Measurements from ENCODE around the gene PLEKHM2. TPM values are rescaled to one million over a fixed set of nuclear protein-coding genes. Genes with fewer than 3 reads are reported as not detected.

The PLEKHM2 gene
- polyA plus RNA-seq, 4 donors: 18.6 to 29.0 (median 23.8) TPM

DNA sequence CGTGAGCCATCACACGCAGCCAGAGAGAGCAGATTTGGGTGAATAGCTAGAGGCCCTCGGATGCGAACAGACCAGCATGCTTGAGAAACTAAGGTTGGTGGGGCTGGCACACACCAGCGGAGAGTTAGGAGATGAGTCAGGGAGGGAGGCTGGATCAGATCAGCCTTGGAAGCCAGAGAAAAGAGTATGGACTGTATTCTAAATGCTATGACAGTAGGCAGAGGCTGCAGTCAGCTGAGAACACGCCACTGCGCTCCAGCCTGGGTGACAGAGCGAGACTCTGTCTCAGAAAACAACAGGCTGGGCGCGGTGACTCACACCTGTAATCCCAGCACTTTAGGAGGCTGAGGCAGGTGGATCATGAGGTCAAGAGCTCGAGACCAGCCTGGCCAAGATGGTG is 4.0 kb upstream of the PLEKHM2 start:
- no peak overlapping the region for H3K27ac ChIP-seq (ENCODE audit: low read depth in 1 of 3, low read length in 2 of 3)
- H3K36me3 ChIP-seq (ENCODE audit: control insufficient read depth in 3 of 3, insufficient read depth in 2 of 3, low read depth in 1 of 3, low read length in 3 of 3): no peaks in the 10 kb centered on the region
- peaks cover 3 to 18% (median 5%) of the 10 kb centered on the region in 3 donors for H3K4me1 ChIP-seq (ENCODE audit: control insufficient read depth in 3 of 3, insufficient read depth in 2 of 3, low read depth in 1 of 3, low read length in 2 of 3)
- no peak overlapping the region for H3K4me3 ChIP-seq (ENCODE audit: low read depth in 1 of 3, low read length in 3 of 3)
- H3K27me3 ChIP-seq (ENCODE audit: control insufficient read depth in 3 of 3, insufficient read depth in 3 of 3, low read length in 3 of 3): no peaks in the 10 kb centered on the region
- DNase-seq: no peak
- H3K9me3 ChIP-seq (ENCODE audit: control insufficient read depth in 2 of 2, insufficient read depth in 1 of 2, low read depth in 1 of 2, low read length in 1 of 2): peaks cover 0 to 5% of the 10 kb centered on the region in 2 donors
- WGBS, 3 donors: 90 to 93% (median 91%) methylated on average over 11 of the region's 11 CpGs
- FAIRE-seq: no peak

DNA sequence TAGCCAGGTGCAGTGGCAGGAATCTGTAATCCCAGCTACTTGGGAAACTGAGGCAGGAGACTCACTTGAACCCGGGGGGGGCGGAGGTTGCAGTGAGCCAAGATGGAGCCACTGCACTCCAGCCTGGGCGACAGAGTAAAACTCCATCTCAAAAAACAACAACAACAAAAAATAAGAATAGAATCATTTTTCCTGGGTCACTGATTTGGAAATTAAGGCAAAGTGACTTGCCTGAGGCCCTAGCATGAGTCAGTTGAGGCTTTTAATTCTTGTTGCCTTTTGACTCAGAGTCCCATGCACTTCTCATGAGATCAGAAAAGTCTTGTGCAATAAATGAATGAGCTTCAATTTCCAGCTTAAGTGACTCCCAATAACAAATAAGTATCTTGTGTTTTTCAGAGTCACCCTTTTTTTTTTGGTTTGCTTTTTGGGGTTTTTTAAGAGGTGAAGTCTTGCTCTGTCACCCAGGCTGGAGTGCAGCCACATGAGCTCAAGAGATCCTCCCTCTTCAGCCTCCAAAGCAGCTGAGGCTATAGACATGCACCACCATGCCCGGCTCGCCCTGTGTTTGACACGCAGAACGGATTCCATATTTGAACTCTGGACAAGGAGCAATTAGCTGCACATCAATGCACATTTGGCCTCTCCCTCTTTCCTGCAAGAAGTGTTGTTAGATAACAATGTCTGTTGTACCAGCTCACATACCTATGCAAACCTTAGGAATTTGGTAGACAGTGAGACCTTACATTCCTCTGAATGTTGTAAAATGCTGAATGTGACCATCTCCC is 3.4 kb upstream of the PLEKHM2 start:
- no peaks in the 10 kb centered on the region for H3K36me3 ChIP-seq (ENCODE audit: control insufficient read depth in 3 of 3, insufficient read depth in 2 of 3, low read depth in 1 of 3, low read length in 3 of 3)
- FAIRE-seq (no peak), DNase-seq (peak; percentile 58 to 65)
- H3K27ac ChIP-seq (ENCODE audit: low read depth in 1 of 3, low read length in 2 of 3): peak overlapping the region in 1 of 3 donors; percentile 43
- H3K4me1 ChIP-seq (ENCODE audit: control insufficient read depth in 3 of 3, insufficient read depth in 2 of 3, low read depth in 1 of 3, low read length in 2 of 3): peaks cover 3 to 18% (median 6%) of the 10 kb centered on the region in 3 donors
- no peaks in the 10 kb centered on the region for H3K27me3 ChIP-seq (ENCODE audit: control insufficient read depth in 3 of 3, insufficient read depth in 3 of 3, low read length in 3 of 3)
- no peak overlapping the region for H3K4me3 ChIP-seq (ENCODE audit: low read depth in 1 of 3, low read length in 3 of 3)
- H3K9me3 ChIP-seq (ENCODE audit: control insufficient read depth in 2 of 2, insufficient read depth in 1 of 2, low read depth in 1 of 2, low read length in 1 of 2): peaks cover 0 to 5% of the 10 kb centered on the region in 2 donors
- 46 to 71% (median 53%) methylated on average over 7 of the region's 7 CpGs for WGBS, 3 donors

DNA sequence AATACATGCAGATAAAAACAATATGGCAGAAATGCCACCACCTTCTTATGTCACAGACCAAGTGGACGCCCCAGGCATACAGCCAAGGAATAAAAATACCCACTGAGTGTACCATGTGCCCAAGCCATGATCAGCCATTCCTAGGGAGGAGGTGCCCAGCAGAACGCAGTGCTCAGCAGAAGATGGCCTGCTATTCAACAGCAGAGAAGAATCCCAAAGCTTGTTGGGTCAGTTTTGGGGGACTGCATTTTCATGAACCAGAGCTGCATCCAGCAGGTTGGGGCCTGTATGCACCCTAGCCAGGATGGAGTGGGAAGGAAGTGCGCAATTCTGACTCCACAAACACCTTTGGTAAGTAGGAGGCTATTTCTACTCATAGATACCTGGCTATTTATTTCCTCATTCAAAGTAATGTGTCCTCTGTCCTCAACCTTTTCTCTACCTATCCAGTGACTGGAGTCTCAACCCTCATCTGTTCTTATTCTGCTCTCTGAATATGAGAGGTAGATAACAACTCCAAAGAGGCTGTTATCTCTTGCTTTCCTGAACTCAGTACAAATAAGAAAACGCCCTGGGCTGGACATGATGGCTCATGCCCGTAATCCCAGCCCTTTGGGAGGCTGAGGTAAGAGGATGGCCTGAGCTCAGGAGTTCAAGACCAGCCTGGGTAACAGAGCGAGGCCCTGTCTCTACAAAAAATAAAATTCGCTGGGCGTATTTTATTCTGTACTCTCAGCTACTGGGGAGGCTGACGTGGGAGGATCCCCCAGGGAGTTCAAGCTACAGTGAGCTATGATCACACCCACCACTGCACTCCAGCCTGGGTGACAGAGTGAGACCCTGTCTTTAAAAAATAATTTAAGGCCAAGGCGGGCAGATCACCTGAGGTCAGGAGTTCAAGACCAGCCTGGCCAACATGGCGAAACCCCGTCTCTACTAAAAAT is 2.5 kb upstream of the PLEKHM2 start:
- H3K27ac ChIP-seq (ENCODE audit: low read depth in 1 of 3, low read length in 2 of 3): peak overlapping the region in 1 of 3 donors; percentile 43

DNA sequence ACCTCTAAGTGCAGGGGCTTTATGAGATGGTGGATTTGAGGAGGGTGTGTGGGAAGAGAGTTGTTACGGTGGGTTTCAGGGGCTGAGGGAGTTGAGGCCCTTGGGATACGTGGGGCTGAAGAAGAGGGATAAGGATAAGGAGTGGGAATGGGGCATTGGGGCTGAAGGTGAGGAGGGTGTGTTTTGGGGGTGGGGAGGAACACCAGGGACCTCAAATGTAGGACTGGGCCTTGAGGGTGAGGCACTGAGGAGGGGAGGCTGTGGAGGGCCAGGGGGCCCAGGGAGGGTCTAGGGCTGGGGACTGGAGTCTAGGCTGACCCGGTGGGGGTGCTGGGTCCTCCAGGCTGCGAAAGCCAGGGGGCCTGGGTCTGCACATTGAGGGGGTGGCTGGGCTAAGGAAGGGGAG is 1.2 kb upstream of the PLEKHM2 start:
- DNase-seq: no peak
- H3K36me3 ChIP-seq (ENCODE audit: control insufficient read depth in 3 of 3, insufficient read depth in 2 of 3, low read depth in 1 of 3, low read length in 3 of 3): no peaks in the 10 kb centered on the region
- 83 to 93% (median 92%) methylated on average over 4 of the region's 4 CpGs for WGBS, 3 donors
- no peak for FAIRE-seq
- peaks cover 3 to 14% (median 13%) of the 10 kb centered on the region in 3 donors for H3K4me1 ChIP-seq (ENCODE audit: control insufficient read depth in 3 of 3, insufficient read depth in 2 of 3, low read depth in 1 of 3, low read length in 2 of 3)
- H3K9me3 ChIP-seq (ENCODE audit: control insufficient read depth in 2 of 2, insufficient read depth in 1 of 2, low read depth in 1 of 2, low read length in 1 of 2): no peaks in the 10 kb centered on the region
- H3K27ac ChIP-seq (ENCODE audit: low read depth in 1 of 3, low read length in 2 of 3): no peak overlapping the region
- H3K4me3 ChIP-seq (ENCODE audit: low read depth in 1 of 3, low read length in 3 of 3): no peak overlapping the region
- H3K27me3 ChIP-seq (ENCODE audit: control insufficient read depth in 3 of 3, insufficient read depth in 3 of 3, low read length in 3 of 3): no peaks in the 10 kb centered on the region

More for the DNA sequence above, 2.5 kb upstream of the PLEKHM2 start:
- no peak for FAIRE-seq
- 81 to 87% (median 85%) methylated on average over 12 of the region's 12 CpGs for WGBS, 3 donors
- H3K9me3 ChIP-seq (ENCODE audit: control insufficient read depth in 2 of 2, insufficient read depth in 1 of 2, low read depth in 1 of 2, low read length in 1 of 2): peaks cover 0 to 5% of the 10 kb centered on the region in 2 donors
- no peaks in the 10 kb centered on the region for H3K36me3 ChIP-seq (ENCODE audit: control insufficient read depth in 3 of 3, insufficient read depth in 2 of 3, low read depth in 1 of 3, low read length in 3 of 3)
- H3K4me1 ChIP-seq (ENCODE audit: control insufficient read depth in 3 of 3, insufficient read depth in 2 of 3, low read depth in 1 of 3, low read length in 2 of 3): peaks cover 3 to 18% (median 11%) of the 10 kb centered on the region in 3 donors
- no peak overlapping the region for H3K4me3 ChIP-seq (ENCODE audit: low read depth in 1 of 3, low read length in 3 of 3)
- DNase-seq: peak in 1 of 2 donors; percentile 38
- no peaks in the 10 kb centered on the region for H3K27me3 ChIP-seq (ENCODE audit: control insufficient read depth in 3 of 3, insufficient read depth in 3 of 3, low read length in 3 of 3)

DNA sequence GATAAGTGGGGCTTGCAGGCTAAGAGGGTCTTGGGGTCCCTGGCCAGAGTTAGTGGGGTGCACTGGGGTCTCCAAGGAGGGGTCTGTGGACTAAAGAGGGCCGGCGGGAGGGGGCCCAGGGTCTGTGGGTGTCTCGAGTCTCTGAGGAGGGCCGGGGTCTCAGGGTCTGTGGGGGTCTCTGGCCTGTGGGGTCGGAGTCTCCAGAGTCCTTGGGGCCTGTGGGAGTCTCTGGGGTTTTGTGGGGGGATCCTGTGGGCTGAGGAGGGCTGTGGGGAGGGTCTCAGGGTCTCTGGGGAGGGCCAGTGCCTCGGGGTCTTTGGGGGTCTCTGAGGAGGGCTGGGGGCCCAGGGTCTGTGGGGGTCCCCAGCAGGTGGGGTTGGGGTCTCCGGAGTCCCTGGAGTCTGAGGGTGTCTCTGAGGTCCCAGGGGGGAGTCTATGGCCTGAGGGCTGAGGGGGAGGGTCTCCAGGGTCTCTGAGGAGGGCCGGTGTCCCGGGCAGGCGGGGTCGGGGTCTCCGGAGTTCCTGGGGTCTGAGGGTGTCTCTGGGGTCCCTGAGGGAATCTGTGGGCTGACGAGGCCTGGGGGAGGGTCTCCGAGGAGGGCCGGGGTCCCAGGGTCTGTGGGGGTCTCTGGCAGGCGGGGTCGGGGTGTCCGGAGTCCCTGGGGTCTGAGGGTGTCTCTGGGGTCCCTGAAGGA is 628 bp upstream of the PLEKHM2 start:
- 35 to 44% (median 42%) methylated on average over 14 to 18 of the region's 18 CpGs for WGBS, 3 donors

DNA sequence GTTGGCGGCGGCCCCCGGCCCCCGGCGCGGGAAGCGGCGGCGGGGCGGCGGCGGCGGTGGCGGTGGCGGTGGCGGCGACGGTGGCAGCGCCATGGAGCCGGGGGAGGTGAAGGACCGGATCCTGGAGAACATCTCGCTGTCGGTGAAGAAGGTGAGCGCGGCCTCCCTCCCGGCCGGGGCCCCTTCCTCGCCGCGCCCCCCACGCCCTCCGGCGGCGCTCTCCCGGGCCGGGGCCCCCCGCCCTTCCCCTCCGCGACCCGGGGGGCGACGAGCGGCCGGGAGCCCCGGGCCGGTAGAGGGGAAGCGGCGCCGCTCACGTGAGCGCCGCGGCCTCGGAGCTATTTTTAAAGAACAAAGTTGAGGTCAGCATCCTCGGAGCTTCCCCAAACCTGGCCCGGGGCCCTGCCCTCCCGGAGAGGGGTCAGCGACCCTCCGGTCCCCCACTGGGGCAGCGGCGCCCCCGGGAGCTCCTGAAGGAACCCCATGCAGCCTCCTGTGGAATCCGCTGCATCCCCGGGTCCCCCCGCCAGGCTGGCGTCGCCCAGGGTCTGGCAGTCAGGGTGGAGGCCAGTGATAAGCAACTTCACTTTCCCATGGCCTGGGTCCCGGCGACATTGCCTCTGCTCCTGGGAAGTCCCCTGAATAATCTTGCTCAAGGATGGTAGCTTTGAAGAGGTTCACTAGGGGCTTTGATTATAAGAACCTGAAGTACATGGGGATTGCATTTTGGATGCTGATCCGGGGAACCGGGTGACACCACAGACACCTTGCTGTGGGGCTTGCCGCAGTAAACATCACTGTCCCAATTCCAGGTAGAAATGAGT is 560 bp downstream of the PLEKHM2 start:
- Histone ChIP-seq H3K27me3 (ENCODE audit: control insufficient read depth in 3 of 3, insufficient read depth in 3 of 3, low read length in 3 of 3) (no peaks in the 10 kb centered on the region), H3K9me3 (ENCODE audit: control insufficient read depth in 2 of 2, insufficient read depth in 1 of 2, low read depth in 1 of 2, low read length in 1 of 2) (no peaks in the 10 kb centered on the region), H3K36me3 (ENCODE audit: control insufficient read depth in 3 of 3, insufficient read depth in 2 of 3, low read depth in 1 of 3, low read length in 3 of 3) (peaks cover 0 to 6% (median 3%) of the 10 kb centered on the region in 3 donors), H3K4me3 (ENCODE audit: low read depth in 1 of 3, low read length in 3 of 3) (peak overlapping the region; percentile 94 to 96 (median 95)), H3K4me1 (ENCODE audit: control insufficient read depth in 3 of 3, insufficient read depth in 2 of 3, low read depth in 1 of 3, low read length in 2 of 3) (peaks cover 3 to 14% (median 13%) of the 10 kb centered on the region in 3 donors), H3K27ac (ENCODE audit: low read depth in 1 of 3, low read length in 2 of 3) (peak overlapping the region; percentile 57 to 93 (median 63))
- WGBS, 3 donors: 0 to 1% (median 1%) methylated on average over 25 to 72 of the region's 72 CpGs
- DNase-seq (peak; percentile 27 to 68), FAIRE-seq (no peak)

More for the DNA sequence above, 628 bp upstream of the PLEKHM2 start:
- Histone ChIP-seq H3K4me1 (ENCODE audit: control insufficient read depth in 3 of 3, insufficient read depth in 2 of 3, low read depth in 1 of 3, low read length in 2 of 3) (peaks cover 3 to 14% (median 13%) of the 10 kb centered on the region in 3 donors), H3K27ac (ENCODE audit: low read depth in 1 of 3, low read length in 2 of 3) (peak overlapping the region; percentile 72 to 93 (median 74)), H3K9me3 (ENCODE audit: control insufficient read depth in 2 of 2, insufficient read depth in 1 of 2, low read depth in 1 of 2, low read length in 1 of 2) (no peaks in the 10 kb centered on the region), H3K4me3 (ENCODE audit: low read depth in 1 of 3, low read length in 3 of 3) (peak overlapping the region; percentile 92 to 96 (median 94)), H3K36me3 (ENCODE audit: control insufficient read depth in 3 of 3, insufficient read depth in 2 of 3, low read depth in 1 of 3, low read length in 3 of 3) (no peaks in the 10 kb centered on the region), H3K27me3 (ENCODE audit: control insufficient read depth in 3 of 3, insufficient read depth in 3 of 3, low read length in 3 of 3) (no peaks in the 10 kb centered on the region)
- DNase-seq: no peak
- FAIRE-seq: no peak

GRCh38 chr1:15685820-15686219 is 1.7 kb downstream of the PLEKHM2 start:
- H3K36me3 ChIP-seq (ENCODE audit: control insufficient read depth in 3 of 3, insufficient read depth in 2 of 3, low read depth in 1 of 3, low read length in 3 of 3): peaks cover 0 to 9% (median 3%) of the 10 kb centered on the region in 3 donors
- 36 to 54% (median 53%) methylated on average over 4 of the region's 4 CpGs for WGBS, 3 donors
- FAIRE-seq (no peak), DNase-seq (peak in 1 of 2 donors; percentile 21)
- H3K4me3 ChIP-seq (ENCODE audit: low read depth in 1 of 3, low read length in 3 of 3): no peak overlapping the region
- no peaks in the 10 kb centered on the region for H3K9me3 ChIP-seq (ENCODE audit: control insufficient read depth in 2 of 2, insufficient read depth in 1 of 2, low read depth in 1 of 2, low read length in 1 of 2)
- no peak overlapping the region for H3K27ac ChIP-seq (ENCODE audit: low read depth in 1 of 3, low read length in 2 of 3)
- H3K27me3 ChIP-seq (ENCODE audit: control insufficient read depth in 3 of 3, insufficient read depth in 3 of 3, low read length in 3 of 3): no peaks in the 10 kb centered on the region
- peaks cover 3 to 13% (median 12%) of the 10 kb centered on the region in 3 donors for H3K4me1 ChIP-seq (ENCODE audit: control insufficient read depth in 3 of 3, insufficient read depth in 2 of 3, low read depth in 1 of 3, low read length in 2 of 3)

Measured in small intestine (tissue), 7 donors.